ENCODE data around the gene KDM3B.

Gene KDM3B

DNA sequence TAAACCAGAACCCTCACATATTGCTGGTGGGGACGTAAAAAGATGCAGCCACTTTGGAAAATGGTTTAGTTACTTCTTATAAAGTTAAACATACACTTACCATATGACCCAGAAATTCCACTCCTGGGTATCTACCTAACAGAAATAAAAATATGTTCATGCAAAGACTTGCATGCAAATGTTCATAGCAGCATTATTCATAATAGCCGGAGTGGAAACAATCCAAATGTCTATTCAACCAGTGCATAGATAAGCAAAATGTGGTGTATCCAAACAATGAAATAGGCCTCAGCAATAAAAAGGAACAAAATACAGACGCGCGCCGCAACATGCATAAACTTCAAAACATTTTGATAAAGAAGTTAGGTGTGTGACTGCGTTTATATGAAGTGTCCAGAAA is 124.4 kb downstream of the KDM3B start:
- TF ChIP-seq CREB1 (IDR thresholded peaks at IDR 0.05; ENCODE audit: low read depth) (no peak), REST (IDR thresholded peaks at IDR 0.05; ENCODE audit: low read depth) (no peak), RAD21 (IDR thresholded peaks at IDR 0.05; ENCODE audit: low read depth) (no peak), FOXM1 (IDR thresholded peaks at IDR 0.05; ENCODE audit: borderline replicate concordance, low read depth) (no peak), TEAD4 (IDR thresholded peaks at IDR 0.05) (no peak), MAX (IDR thresholded peaks at IDR 0.05) (no peak), TAF1 (IDR thresholded peaks at IDR 0.05; ENCODE audit: low read depth) (no peak), EGR1 (IDR thresholded peaks at IDR 0.05) (no peak), EP300 (IDR thresholded peaks at IDR 0.05; ENCODE audit: borderline replicate concordance) (no peak), TCF12 (IDR thresholded peaks at IDR 0.05; ENCODE audit: low read depth) (no peak), USF1 (IDR thresholded peaks at IDR 0.05) (no peak), ZBTB7A (IDR thresholded peaks at IDR 0.05; ENCODE audit: low read depth) (no peak), YY1 (IDR thresholded peaks at IDR 0.05; ENCODE audit: low read depth) (no peak), NFIC (IDR thresholded peaks at IDR 0.05) (no peak), CEBPB (IDR thresholded peaks at IDR 0.05) (no peak)

- TF ChIP-seq TCF12 (IDR thresholded peaks at IDR 0.05; ENCODE audit: low read depth) = no peak
- TF ChIP-seq USF1 (IDR thresholded peaks at IDR 0.05) = no peak
- TF ChIP-seq RAD21 (IDR thresholded peaks at IDR 0.05; ENCODE audit: low read depth) = no peak
- no peak for TF ChIP-seq CEBPB (IDR thresholded peaks at IDR 0.05)
- no peak for TF ChIP-seq FOXM1 (IDR thresholded peaks at IDR 0.05; ENCODE audit: borderline replicate concordance, low read depth)
- no peak for TF ChIP-seq EGR1 (IDR thresholded peaks at IDR 0.05)
These were observed 130.2 kb downstream of the KDM3B start for GRCh38 chr5:138482638-138483037.

All from Ishikawa (cell line).